ENCODE measurements around the gene ARHGAP9. TPM values are rescaled to one million over a fixed set of nuclear protein-coding genes. Genes with fewer than 3 reads are reported as not detected.

Gene ARHGAP9
- total RNA-seq, 1 donor from 2014 or later, result not detected

DNA sequence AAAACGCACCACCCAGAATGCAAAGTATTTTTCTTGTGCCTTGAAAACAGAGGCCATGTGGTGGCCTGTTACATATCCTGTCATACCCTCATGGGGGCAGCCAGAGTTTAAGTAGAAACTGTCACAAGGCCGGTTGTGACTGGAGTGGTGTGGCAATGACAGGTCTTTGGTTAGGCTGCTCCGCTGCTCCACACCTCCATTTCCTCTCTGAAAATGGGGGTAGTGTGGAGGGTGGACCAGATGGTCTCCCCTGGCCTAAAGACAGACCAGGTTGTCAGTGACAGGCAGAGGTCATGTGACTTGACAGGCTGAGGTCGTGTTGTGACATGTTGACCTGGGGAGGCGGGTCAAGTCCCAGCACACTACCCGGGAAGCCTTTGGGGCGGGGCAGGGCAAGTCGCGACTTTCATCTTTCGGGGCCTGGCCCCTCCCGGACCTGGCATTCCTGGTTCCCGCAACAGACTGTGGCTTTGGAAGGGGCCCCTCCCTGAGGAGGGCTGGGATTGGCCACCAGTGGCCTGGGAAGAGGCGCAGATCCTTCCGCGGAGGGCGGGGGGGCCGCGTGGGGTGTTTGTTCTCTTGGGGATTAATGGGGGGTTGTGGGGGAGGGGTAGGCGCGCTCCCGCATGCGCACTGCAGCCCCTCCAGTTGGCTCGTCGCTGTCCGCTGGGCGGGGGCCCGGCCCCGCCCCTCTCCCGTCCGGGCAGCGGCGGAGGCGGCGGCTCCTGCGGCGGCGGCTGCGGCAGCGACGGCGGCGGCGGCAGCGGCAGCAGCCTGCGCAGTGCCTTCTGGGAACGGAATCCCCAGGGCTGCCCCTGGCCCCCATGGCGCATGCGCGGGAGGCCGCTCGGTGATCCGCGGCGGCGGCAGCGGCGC lies 42.6 kb upstream of the ARHGAP9 start, which contains the start of gene MBD6:
Gene MBD6 (plus strand): TSS at position 814 of the 876 bp plus-strand sequence. CDS start 1,480 bp downstream, outside the sequence.
- Mint-ChIP-seq H3K9me3 (no peaks in the 10 kb centered on the region), H3K27ac (peak within 1 kb of the TSS; percentile 99), H3K36me3 (peaks cover 6% of the 10 kb centered on the region), H3K4me1 (peaks cover 50% of the 10 kb centered on the region), H3K4me3 (peak within 1 kb of the TSS; percentile 96), H3K27me3 (ENCODE audit: low read depth) (no peaks in the 10 kb centered on the region)
- peak; percentile 89 to 94 for DNase-seq (ENCODE audit: low spot score in 2 of 2, unreplicated experiment in 2 of 2)
- TF ChIP-seq, protein P1, sequence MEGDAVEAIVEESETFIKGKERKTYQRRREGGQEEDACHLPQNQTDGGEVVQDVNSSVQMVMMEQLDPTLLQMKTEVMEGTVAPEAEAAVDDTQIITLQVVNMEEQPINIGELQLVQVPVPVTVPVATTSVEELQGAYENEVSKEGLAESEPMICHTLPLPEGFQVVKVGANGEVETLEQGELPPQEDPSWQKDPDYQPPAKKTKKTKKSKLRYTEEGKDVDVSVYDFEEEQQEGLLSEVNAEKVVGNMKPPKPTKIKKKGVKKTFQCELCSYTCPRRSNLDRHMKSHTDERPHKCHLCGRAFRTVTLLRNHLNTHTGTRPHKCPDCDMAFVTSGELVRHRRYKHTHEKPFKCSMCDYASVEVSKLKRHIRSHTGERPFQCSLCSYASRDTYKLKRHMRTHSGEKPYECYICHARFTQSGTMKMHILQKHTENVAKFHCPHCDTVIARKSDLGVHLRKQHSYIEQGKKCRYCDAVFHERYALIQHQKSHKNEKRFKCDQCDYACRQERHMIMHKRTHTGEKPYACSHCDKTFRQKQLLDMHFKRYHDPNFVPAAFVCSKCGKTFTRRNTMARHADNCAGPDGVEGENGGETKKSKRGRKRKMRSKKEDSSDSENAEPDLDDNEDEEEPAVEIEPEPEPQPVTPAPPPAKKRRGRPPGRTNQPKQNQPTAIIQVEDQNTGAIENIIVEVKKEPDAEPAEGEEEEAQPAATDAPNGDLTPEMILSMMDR (IDR thresholded peaks at IDR 0.05; ENCODE audit: unreplicated experiment), result no peak

DNA sequence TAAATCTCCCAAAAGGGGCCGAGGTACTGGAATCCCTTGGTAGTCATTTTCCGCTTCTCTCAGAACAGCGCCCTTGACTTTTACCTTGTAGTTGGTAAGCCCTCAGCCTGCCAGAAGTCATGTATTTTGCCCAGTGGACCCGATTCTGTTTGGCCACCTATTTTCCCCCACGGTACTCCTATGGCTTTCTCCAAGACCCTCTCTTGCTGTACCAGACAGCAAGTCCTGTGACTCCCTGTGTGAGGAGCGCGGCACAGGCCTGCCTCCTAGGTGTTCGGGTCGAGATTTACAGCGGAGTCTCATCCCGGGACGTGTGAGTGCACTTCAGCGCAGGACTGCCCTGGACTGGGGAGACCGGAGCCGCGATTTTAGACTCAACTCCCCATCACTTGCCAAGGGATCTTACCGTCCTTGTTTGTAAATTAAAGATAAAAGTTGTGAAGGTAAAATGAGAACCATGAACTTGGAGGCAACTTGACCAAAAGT lies 41.9 kb upstream of the ARHGAP9 start:
- peak in 1 of 2 experiments; percentile 53 for DNase-seq (ENCODE audit: low spot score in 2 of 2, unreplicated experiment in 2 of 2)
- TF ChIP-seq, protein P1 (IDR thresholded peaks at IDR 0.05; ENCODE audit: unreplicated experiment), result no peak
- Mint-ChIP-seq H3K4me3 (peak overlapping the region; percentile 96), H3K27ac (peak overlapping the region; percentile 99), H3K4me1 (peaks cover 50% of the 10 kb centered on the region), H3K27me3 (ENCODE audit: low read depth) (no peaks in the 10 kb centered on the region), H3K36me3 (peaks cover 10% of the 10 kb centered on the region), H3K9me3 (no peaks in the 10 kb centered on the region)

DNA sequence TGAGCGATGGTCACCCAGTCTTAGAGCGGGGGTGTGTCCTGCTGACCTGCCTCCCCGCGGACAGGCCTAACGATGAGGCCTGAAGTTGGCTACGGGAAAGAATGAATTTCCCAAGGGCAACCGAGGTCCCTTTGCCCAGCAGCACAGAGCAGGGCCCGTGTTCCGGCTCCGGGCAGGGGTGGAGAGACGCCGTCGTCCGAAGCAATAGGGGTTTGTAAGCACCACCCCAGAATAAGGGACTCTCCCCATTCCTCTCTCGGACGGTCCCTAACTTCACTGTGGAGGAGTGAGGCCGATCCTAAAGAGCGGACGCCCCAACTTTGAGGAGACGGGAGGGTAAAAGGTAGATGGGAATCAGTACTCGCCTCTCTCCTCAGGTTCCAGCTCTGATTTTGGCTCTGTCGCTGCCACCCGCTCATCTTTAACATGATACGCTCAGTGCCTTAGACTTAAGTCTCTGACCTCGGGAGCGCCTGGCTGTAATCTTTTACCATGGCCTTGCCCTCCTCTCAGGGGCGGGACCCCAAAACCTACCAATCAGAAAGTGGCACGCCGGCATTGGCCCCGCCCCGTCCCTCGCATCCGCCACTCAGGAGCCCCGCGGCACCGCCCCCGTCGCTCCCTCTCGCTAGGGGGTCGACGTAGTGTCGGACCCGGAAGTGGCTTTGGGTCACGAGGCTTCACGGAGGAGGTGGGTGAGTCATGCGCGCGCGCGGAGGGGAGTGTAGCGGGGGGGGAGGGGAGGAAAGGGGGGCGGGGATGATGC lies 40.6 kb upstream of the ARHGAP9 start, which contains the start of gene DDIT3:
Gene DDIT3 (minus strand): TSS at position 462 of the 766 bp plus-strand sequence. CDS start 3,108 bp downstream, outside the sequence.
- peak; percentile 98 to 99 for DNase-seq (ENCODE audit: low spot score in 2 of 2, unreplicated experiment in 2 of 2)
- Mint-ChIP-seq H3K27me3 (ENCODE audit: low read depth) (no peaks in the 10 kb centered on the region), H3K36me3 (peaks cover 19% of the 10 kb centered on the region), H3K27ac (peak within 1 kb of the TSS; percentile 99), H3K9me3 (no peaks in the 10 kb centered on the region), H3K4me3 (peak within 1 kb of the TSS; percentile 96), H3K4me1 (peaks cover 50% of the 10 kb centered on the region)
- TF ChIP-seq, protein P1 (IDR thresholded peaks at IDR 0.05; ENCODE audit: unreplicated experiment), result no peak

DNA sequence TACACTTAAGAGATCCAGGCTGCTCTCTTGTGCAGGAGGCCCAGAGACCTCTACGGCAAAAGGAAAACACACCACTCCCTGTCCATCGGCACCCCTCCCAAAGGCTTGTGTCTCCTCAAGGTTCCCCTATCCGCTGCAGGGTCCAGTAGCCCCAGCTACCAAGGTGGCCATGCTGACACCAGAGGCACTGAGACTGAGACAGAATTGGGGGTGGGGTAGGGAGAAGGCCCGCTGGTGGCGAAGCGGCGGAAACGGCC lies 40.1 kb upstream of the ARHGAP9 start:
- Mint-ChIP-seq H3K36me3 (peaks cover 21% of the 10 kb centered on the region), H3K9me3 (no peaks in the 10 kb centered on the region), H3K4me1 (peaks cover 46% of the 10 kb centered on the region), H3K27ac (peak overlapping the region; percentile 99), H3K4me3 (peak overlapping the region; percentile 96), H3K27me3 (ENCODE audit: low read depth) (no peaks in the 10 kb centered on the region)
- TF ChIP-seq, protein P1 (IDR thresholded peaks at IDR 0.05; ENCODE audit: unreplicated experiment), result no peak
- DNase-seq (ENCODE audit: low spot score in 2 of 2, unreplicated experiment in 2 of 2), result no peak

DNA sequence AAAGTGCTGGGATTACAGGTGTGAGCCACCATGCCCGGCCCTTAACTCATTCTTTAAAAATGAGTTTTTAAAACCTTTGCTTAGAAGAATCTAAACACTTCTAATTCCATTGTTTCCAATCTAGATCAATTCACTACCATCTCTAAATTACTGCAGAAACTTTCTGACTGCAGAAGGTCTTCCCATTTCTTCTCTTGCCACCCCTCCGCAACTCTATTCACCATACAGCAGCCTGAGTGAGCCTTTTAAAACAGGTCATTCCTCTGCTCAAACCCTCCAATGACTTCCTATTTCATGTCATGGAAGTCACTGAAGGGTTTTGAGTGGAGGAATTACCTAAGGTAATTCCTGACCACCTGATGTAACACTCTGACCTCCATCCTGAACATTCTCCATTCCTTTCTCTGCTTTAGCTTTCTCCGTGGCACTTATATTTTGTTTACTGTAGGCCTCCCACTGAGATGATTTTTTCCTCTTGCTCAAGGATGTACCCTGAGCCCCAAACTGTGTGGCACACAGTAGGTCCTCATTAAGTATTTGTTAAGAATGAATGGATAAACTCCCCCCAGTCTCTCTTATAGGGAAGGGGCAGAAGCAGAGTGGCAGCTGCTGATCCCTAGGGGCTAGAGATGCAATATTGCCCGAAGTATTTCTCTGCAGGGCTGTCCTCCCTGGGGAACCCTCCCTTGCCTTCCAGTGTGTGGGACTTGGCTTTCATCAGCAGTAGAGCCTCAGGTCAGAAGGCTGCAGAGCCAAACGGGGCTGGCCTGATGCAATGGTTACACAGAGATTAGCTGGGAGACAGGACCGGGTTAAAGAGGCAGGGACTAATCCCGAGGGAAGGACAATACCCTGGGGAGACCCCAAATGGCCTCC lies 39.5 kb upstream of the ARHGAP9 start:
- H3K4me1 Mint-ChIP-seq, result peaks cover 41% of the 10 kb centered on the region

More for the DNA sequence above, 39.5 kb upstream of the ARHGAP9 start:
- TF ChIP-seq, protein P1 (IDR thresholded peaks at IDR 0.05; ENCODE audit: unreplicated experiment), result no peak
- Mint-ChIP-seq H3K27me3 (ENCODE audit: low read depth) (no peaks in the 10 kb centered on the region), H3K36me3 (peaks cover 26% of the 10 kb centered on the region), H3K4me3 (peak overlapping the region; percentile 96), H3K27ac (peak overlapping the region; percentile 99), H3K9me3 (no peaks in the 10 kb centered on the region)
- DNase-seq (ENCODE audit: low spot score in 2 of 2, unreplicated experiment in 2 of 2), result no peak

Measured in mesothelial cell of epicardium (in vitro differentiated cells).